IMR-90 (cell line): ENCODE data around the gene TSEN54. TPM values are rescaled to one million over a fixed set of nuclear protein-coding genes. Genes with fewer than 3 reads are reported as not detected.

ENCODE experiments used
- ATAC-seq: fragments of 200-7000 bp; cut with Tn5 transposase; 2 replicates; pipeline ENCODE4 v1.9.1; 2020; ENCODE audit warnings: low read depth, mild to moderate bottlenecking, moderate library complexity
- BruUV-seq: library from RNA; stranded (reverse); fragments of 400-500 nt; replicated peaks from 2 replicates; lab custom pipeline; 2021; lab: Mats Ljungman, UMichigan
- CTCF ChIA-PET: fragments of 300-600 bp; formaldehyde crosslinking; extraction: SDS; loops from one replicate; lab custom pipeline; 2021; ENCODE audit warnings: antibody characterized with exemption; lab: Yijun Ruan, JAX
- POLR2A ChIA-PET: fragments of 300-600 bp; sonication (Branson Sonifier 250); formaldehyde crosslinking; loops from one replicate; lab custom pipeline; 2022; ENCODE audit warnings: antibody characterized with exemption; ENCODE audit not compliant: unreplicated experiment; lab: Charles Lee
- DNase-seq: peaks from one replicate; pipeline ENCODE4 v3.0.0; 2013
- H2AFZ ChIP-seq: replicated peaks from 2 replicates; pipeline ENCODE3; 2013; ENCODE audit warnings: low read length, mild to moderate bottlenecking; ENCODE audit not compliant: poor library complexity
- H2AK5ac ChIP-seq: 2 replicates; pipeline ENCODE4 v1.6.1; 2013; ENCODE audit warnings: low read depth, low read length, inconsistent platforms
- H2AK9ac ChIP-seq: replicated peaks from 2 replicates; pipeline ENCODE3; 2013; ENCODE audit warnings: mild to moderate bottlenecking, low read depth, low read length, moderate library complexity; ENCODE audit not compliant: poor library complexity
- H2BK120ac ChIP-seq: 2 replicates; pipeline ENCODE4 v1.6.1; 2013; ENCODE audit warnings: low read depth, low read length, inconsistent platforms
- H2BK15ac ChIP-seq: 3 replicates; pipeline ENCODE4 v1.6.1; 2013; ENCODE audit warnings: low read depth, low read length, inconsistent platforms
- H2BK20ac ChIP-seq: 2 replicates; pipeline ENCODE4 v1.6.1; 2013; ENCODE audit warnings: low read depth, mild to moderate bottlenecking, inconsistent platforms, low read length, moderate library complexity
- H2BK5ac ChIP-seq: 2 replicates; pipeline ENCODE4 v1.6.1; 2013; ENCODE audit warnings: mild to moderate bottlenecking, low read depth, low read length, inconsistent platforms; ENCODE audit not compliant: poor library complexity, severe bottlenecking
- H3K14ac ChIP-seq: replicated peaks from 2 replicates; pipeline ENCODE4 v1.6.1; 2013; ENCODE audit warnings: low read depth, low read length, inconsistent platforms
- H3K18ac ChIP-seq: 2 replicates; pipeline ENCODE4 v1.6.1; 2013; ENCODE audit warnings: low read depth, low read length, control low read depth
- H3K23ac ChIP-seq: 2 replicates; pipeline ENCODE4 v1.6.1; 2013; ENCODE audit warnings: low read depth, low read length, inconsistent platforms
- H3K27ac ChIP-seq: 2 replicates; pipeline ENCODE4 v1.5.1; 2013; ENCODE audit warnings: mild to moderate bottlenecking, control low read depth, low read length; ENCODE audit not compliant: insufficient read depth
- H3K27me3 ChIP-seq: 2 replicates; pipeline ENCODE4 v1.6.1; 2013; ENCODE audit warnings: low read length; ENCODE audit not compliant: control insufficient read depth, insufficient read depth
- H3K36me3 ChIP-seq: 2 replicates; pipeline ENCODE4 v1.6.1; 2013; ENCODE audit warnings: low read length, mixed read lengths; ENCODE audit not compliant: control insufficient read depth, insufficient read depth
- H3K4ac ChIP-seq: 2 replicates; pipeline ENCODE4 v1.6.1; 2013; ENCODE audit warnings: low read depth, low read length, inconsistent platforms
- H3K4me1 ChIP-seq: 2 replicates; pipeline ENCODE4 v1.6.1; 2013; ENCODE audit warnings: low read length, mixed read lengths; ENCODE audit not compliant: control insufficient read depth, insufficient read depth
- H3K4me2 ChIP-seq: 2 replicates; pipeline ENCODE4 v1.6.1; 2013; ENCODE audit warnings: low read depth, mild to moderate bottlenecking, control low read depth, low read length, moderate library complexity
- H3K4me3 ChIP-seq: 2 replicates; pipeline ENCODE4 v1.5.1; 2013; ENCODE audit warnings: low read depth, mild to moderate bottlenecking, control low read depth, low read length, moderate library complexity; ENCODE audit not compliant: insufficient read depth
- H3K56ac ChIP-seq: 2 replicates; pipeline ENCODE4 v1.6.1; 2013; ENCODE audit warnings: low read length, inconsistent platforms; ENCODE audit not compliant: insufficient read depth; ENCODE audit errors: extremely low read depth
- H3K79me1 ChIP-seq, 2 experiments: 2 replicates each; pipeline ENCODE4 v1.6.1; 2013; ENCODE audit warnings: low read length in 2 of 2, inconsistent platforms in 1 of 2, low read depth in 1 of 2
- H3K9ac ChIP-seq: 2 replicates; pipeline ENCODE4 v1.6.1; 2013; ENCODE audit warnings: low read depth, low read length, control low read depth
- H3K9me1 ChIP-seq: 2 replicates; pipeline ENCODE4 v1.6.1; 2013; ENCODE audit warnings: low read length, inconsistent platforms; ENCODE audit not compliant: insufficient read depth
- H3K9me3 ChIP-seq: 2 replicates; pipeline ENCODE4 v1.6.1; 2013; ENCODE audit warnings: low read length; ENCODE audit not compliant: control insufficient read depth, insufficient read depth
- H4K20me1 ChIP-seq: 2 replicates; pipeline ENCODE4 v1.6.1; 2013; ENCODE audit warnings: low read length, inconsistent platforms; ENCODE audit not compliant: insufficient read depth
- H4K5ac ChIP-seq: 2 replicates; pipeline ENCODE4 v1.6.1; 2013; ENCODE audit warnings: mild to moderate bottlenecking, low read depth, low read length, control low read depth
- H4K8ac ChIP-seq, 2 experiments: 2 replicates each; pipeline ENCODE4 v1.6.1; 2013; ENCODE audit warnings: low read depth in 2 of 2, low read length in 2 of 2, control low read depth in 1 of 2, inconsistent platforms in 1 of 2
- H4K91ac ChIP-seq: 2 replicates; pipeline ENCODE4 v1.6.1; 2013; ENCODE audit warnings: low read depth, low read length, inconsistent platforms; ENCODE audit not compliant: insufficient read depth
- BHLHE40 ChIP-seq: fragments of 150-350 bp; IDR thresholded peaks from 2 replicates; pipeline ENCODE4 v1.6.1; 2016; ENCODE audit warnings: mild to moderate bottlenecking, low read depth, low read length
- CEBPB ChIP-seq: IDR thresholded peaks from 2 replicates; pipeline ENCODE4 v1.6.1; 2012; ENCODE audit warnings: low read depth, low read length, improper control_type of control experiment
- CHD1 ChIP-seq: IDR thresholded peaks from 2 replicates; pipeline ENCODE4 v1.6.1; 2012; ENCODE audit warnings: low read depth, low read length, improper control_type of control experiment
- CTCF ChIP-seq: conservative IDR thresholded peaks from 2 replicates; pipeline ENCODE4 v1.5.1; 2012; ENCODE audit warnings: mild to moderate bottlenecking, low read depth, low read length, improper control_type of control experiment
- ELK1 ChIP-seq: fragments of 150-350 bp; IDR thresholded peaks from 2 replicates; pipeline ENCODE4 v1.6.1; 2016; ENCODE audit warnings: low read depth, mild to moderate bottlenecking, low read length, moderate library complexity, borderline replicate concordance
- FOS ChIP-seq: fragments of 150-350 bp; IDR thresholded peaks from 2 replicates; pipeline ENCODE4 v1.6.1; 2016; ENCODE audit warnings: low read depth, low read length
- MAFK ChIP-seq: IDR thresholded peaks from 2 replicates; pipeline ENCODE4 v1.6.1; 2012; ENCODE audit warnings: low read depth, low read length, improper control_type of control experiment
- MAZ ChIP-seq: IDR thresholded peaks from 2 replicates; pipeline ENCODE4 v1.6.1; 2012; ENCODE audit warnings: low read depth, mild to moderate bottlenecking, low read length, improper control_type of control experiment, moderate library complexity, borderline replicate concordance
- MXI1 ChIP-seq: IDR thresholded peaks from 2 replicates; pipeline ENCODE4 v1.6.1; 2012; ENCODE audit warnings: low read depth, mild to moderate bottlenecking, low read length, moderate library complexity, borderline replicate concordance
- NFE2L2 ChIP-seq: fragments of 150-350 bp; IDR thresholded peaks from 2 replicates; pipeline ENCODE4 v1.6.1; 2016; ENCODE audit warnings: low read depth, mild to moderate bottlenecking, low read length
- POLR2A ChIP-seq: IDR thresholded peaks from 2 replicates; pipeline ENCODE4 v1.6.1; 2012; ENCODE audit warnings: mild to moderate bottlenecking, low read depth, low read length
- RAD21 ChIP-seq: IDR thresholded peaks from 2 replicates; pipeline ENCODE4 v1.6.1; 2012; ENCODE audit warnings: low read length, improper control_type of control experiment
- RCOR1 ChIP-seq: IDR thresholded peaks from 2 replicates; pipeline ENCODE4 v1.6.1; 2012; ENCODE audit warnings: mild to moderate bottlenecking, low read length, improper control_type of control experiment; ENCODE audit not compliant: insufficient replicate concordance
- RFX5 ChIP-seq: IDR thresholded peaks from 2 replicates; pipeline ENCODE4 v1.8.0; 2012; ENCODE audit warnings: low read depth, mild to moderate bottlenecking, low read length, moderate library complexity
- SMC3 ChIP-seq: fragments of 150-350 bp; IDR thresholded peaks from 2 replicates; pipeline ENCODE4 v1.6.1; 2016; ENCODE audit warnings: low read depth, mild to moderate bottlenecking, antibody characterized with exemption, low read length, moderate library complexity
- USF2 ChIP-seq: fragments of 150-350 bp; IDR thresholded peaks from 2 replicates; pipeline ENCODE4 v1.6.1; 2017; ENCODE audit warnings: mild to moderate bottlenecking, antibody characterized with exemption, low read length, low read depth
- WGBS, 2 experiments: methylation state at CpG; one replicate each; pipeline versions ENCODE4 v1.1.5 to v1.1.7; 2013; ENCODE audit warnings: missing lambda C conversion rate in 2 of 2; ENCODE audit not compliant: insufficient read length in 1 of 2; ENCODE audit errors: extremely low coverage in 2 of 2; 5-methylcytosine and 5-hydroxymethylcytosine counted together
- dilution Hi-C: fragments of 300-500 bp; cut with HindIII; formaldehyde crosslinking; loops from one replicate; pipeline ENCODE4 v1.14.3; 2018; ENCODE audit warnings: low sequenced_read_pairs; ENCODE audit not compliant: unreplicated experiment
- in situ Hi-C: fragments of 300-500 bp; cut with MboI; formaldehyde crosslinking; loops from 3 replicates; pipeline ENCODE4 v1.14.3; 2019; ENCODE audit warnings: low sequenced_read_pairs, inconsistent platforms, mixed read lengths
- intact Hi-C: fragments of 100-400 bp; cut with micrococcal nuclease; formaldehyde crosslinking; loops from 2 replicates; pipeline ENCODE4 v1.10.0; 2022
- polyA plus RNA-seq, 3 experiments: library from polyadenylated mRNA; depleted of rRNA; stranded (reverse); fragments of >200 nt; gene quantifications; 2 replicates each; pipeline ENCODE4 v1.2.3, GENCODE V29; 2012; ENCODE audit warnings: low replicate concordance in 1 of 3
- total RNA-seq: library from RNA; depleted of rRNA; stranded (reverse); fragments of >200 nt; gene quantifications from 2 replicates; pipeline ENCODE4 v1.2.3, GENCODE V29; 2012

The TSEN54 gene
- total and polyA plus RNA-seq, 2 of the 4 experiments (the other 2 are of a cell fraction) = 7.2 to 14.9 TPM

- Histone ChIP-seq H3K4me1 (no peaks in the 10 kb centered on the region), H2AK9ac (no peak overlapping the region), H3K9me1 (peaks cover 7% of the 10 kb centered on the region; the same call in 1 of the 2 replicates), H2BK5ac (no peak overlapping the region), H3K27ac (no peak overlapping the region), H4K91ac (no peak overlapping the region), H3K27me3 (peaks cover 47% of the 10 kb centered on the region), H3K56ac (no peak overlapping the region), H4K8ac (no peak overlapping the region), H3K18ac (no peak overlapping the region), H3K14ac (no peak overlapping the region), H2BK120ac (no peak overlapping the region), H2BK20ac (no peak overlapping the region), H3K9ac (no peak overlapping the region), H3K4me2 (no peak overlapping the region), H2AFZ (no peak overlapping the region), H3K23ac (no peak overlapping the region), H4K5ac (no peak overlapping the region), H3K4ac (no peak overlapping the region), H3K36me3 (no peaks in the 10 kb centered on the region), H2AK5ac (no peak overlapping the region), H2BK15ac (no peak overlapping the region), H3K9me3 (no peaks in the 10 kb centered on the region), H3K4me3 (no peak overlapping the region), H4K20me1 (no peaks in the 10 kb centered on the region), H3K79me1 (no peaks in the 10 kb centered on the region)
- ATAC-seq (no peak), DNase-seq (no peak)
- whole genome bisulfite sequencing, 2 experiments = 84% methylated on average over 5 of the region's 9 CpGs; no CpG with 5 or more reads in 1 of the 2 experiments
- in situ Hi-C loops = no loop called here
- no peak for TF ChIP-seq BHLHE40
- no peak for TF ChIP-seq RFX5
- no peak for TF ChIP-seq SMC3
- TF ChIP-seq RCOR1 = no peak
- TF ChIP-seq FOS = no peak
- TF ChIP-seq CHD1 = no peak
- TF ChIP-seq POLR2A = no peak
- no peak for TF ChIP-seq MAZ
- no peak for TF ChIP-seq RAD21
- TF ChIP-seq CTCF = no peak
- no peak for TF ChIP-seq MAFK
- no peak for TF ChIP-seq ELK1
- TF ChIP-seq NFE2L2 = no peak
- no peak for TF ChIP-seq CEBPB
- TF ChIP-seq MXI1 = no peak
- no peak for TF ChIP-seq USF2
- ChIA-PET CTCF (no interaction called here), POLR2A (no interaction called here)
- intact Hi-C loops = no loop called here
- dilution Hi-C loops = no loop called here
- BruUV-seq = no TSS peak
Measured at GRCh38 chr17:75547091-75547490, 30.8 kb downstream of the TSEN54 start.
